IMR-90 (cell line): Measurements from ENCODE around the gene PRKCH. TPM values are rescaled to one million over a fixed set of nuclear protein-coding genes. Genes with fewer than 3 reads are reported as not detected.

Source experiments
- ATAC-seq: fragments of 200-7000 bp; cut with Tn5 transposase; 2 replicates; pipeline ENCODE4 v1.9.1; 2020; ENCODE audit warnings: low read depth, mild to moderate bottlenecking, moderate library complexity
- BruUV-seq: library from RNA; stranded (reverse); fragments of 400-500 nt; replicated peaks from 2 replicates; lab custom pipeline; 2021; lab: Mats Ljungman, UMichigan
- CTCF ChIA-PET: fragments of 300-600 bp; formaldehyde crosslinking; extraction: SDS; loops from one replicate; lab custom pipeline; 2021; ENCODE audit warnings: antibody characterized with exemption; lab: Yijun Ruan, JAX
- POLR2A ChIA-PET: fragments of 300-600 bp; sonication (Branson Sonifier 250); formaldehyde crosslinking; loops from one replicate; lab custom pipeline; 2022; ENCODE audit warnings: antibody characterized with exemption; ENCODE audit not compliant: unreplicated experiment; lab: Charles Lee
- DNase-seq: peaks from one replicate; pipeline ENCODE4 v3.0.0; 2013
- H2AFZ ChIP-seq: replicated peaks from 2 replicates; pipeline ENCODE3; 2013; ENCODE audit warnings: low read length, mild to moderate bottlenecking; ENCODE audit not compliant: poor library complexity
- H2AK5ac ChIP-seq: 2 replicates; pipeline ENCODE4 v1.6.1; 2013; ENCODE audit warnings: low read depth, low read length, inconsistent platforms
- H2AK9ac ChIP-seq: replicated peaks from 2 replicates; pipeline ENCODE3; 2013; ENCODE audit warnings: mild to moderate bottlenecking, low read depth, low read length, moderate library complexity; ENCODE audit not compliant: poor library complexity
- H2BK120ac ChIP-seq: 2 replicates; pipeline ENCODE4 v1.6.1; 2013; ENCODE audit warnings: low read depth, low read length, inconsistent platforms
- H2BK15ac ChIP-seq: 3 replicates; pipeline ENCODE4 v1.6.1; 2013; ENCODE audit warnings: low read depth, low read length, inconsistent platforms
- H2BK20ac ChIP-seq: 2 replicates; pipeline ENCODE4 v1.6.1; 2013; ENCODE audit warnings: low read depth, mild to moderate bottlenecking, inconsistent platforms, low read length, moderate library complexity
- H2BK5ac ChIP-seq: 2 replicates; pipeline ENCODE4 v1.6.1; 2013; ENCODE audit warnings: mild to moderate bottlenecking, low read depth, low read length, inconsistent platforms; ENCODE audit not compliant: poor library complexity, severe bottlenecking
- H3K14ac ChIP-seq: replicated peaks from 2 replicates; pipeline ENCODE4 v1.6.1; 2013; ENCODE audit warnings: low read depth, low read length, inconsistent platforms
- H3K18ac ChIP-seq: 2 replicates; pipeline ENCODE4 v1.6.1; 2013; ENCODE audit warnings: low read depth, low read length, control low read depth
- H3K23ac ChIP-seq: 2 replicates; pipeline ENCODE4 v1.6.1; 2013; ENCODE audit warnings: low read depth, low read length, inconsistent platforms
- H3K27ac ChIP-seq: 2 replicates; pipeline ENCODE4 v1.5.1; 2013; ENCODE audit warnings: mild to moderate bottlenecking, control low read depth, low read length; ENCODE audit not compliant: insufficient read depth
- H3K27me3 ChIP-seq: 2 replicates; pipeline ENCODE4 v1.6.1; 2013; ENCODE audit warnings: low read length; ENCODE audit not compliant: control insufficient read depth, insufficient read depth
- H3K36me3 ChIP-seq: 2 replicates; pipeline ENCODE4 v1.6.1; 2013; ENCODE audit warnings: low read length, mixed read lengths; ENCODE audit not compliant: control insufficient read depth, insufficient read depth
- H3K4ac ChIP-seq: 2 replicates; pipeline ENCODE4 v1.6.1; 2013; ENCODE audit warnings: low read depth, low read length, inconsistent platforms
- H3K4me1 ChIP-seq: 2 replicates; pipeline ENCODE4 v1.6.1; 2013; ENCODE audit warnings: low read length, mixed read lengths; ENCODE audit not compliant: control insufficient read depth, insufficient read depth
- H3K4me2 ChIP-seq: 2 replicates; pipeline ENCODE4 v1.6.1; 2013; ENCODE audit warnings: low read depth, mild to moderate bottlenecking, control low read depth, low read length, moderate library complexity
- H3K4me3 ChIP-seq: 2 replicates; pipeline ENCODE4 v1.5.1; 2013; ENCODE audit warnings: low read depth, mild to moderate bottlenecking, control low read depth, low read length, moderate library complexity; ENCODE audit not compliant: insufficient read depth
- H3K56ac ChIP-seq: 2 replicates; pipeline ENCODE4 v1.6.1; 2013; ENCODE audit warnings: low read length, inconsistent platforms; ENCODE audit not compliant: insufficient read depth; ENCODE audit errors: extremely low read depth
- H3K79me1 ChIP-seq, 2 experiments: 2 replicates each; pipeline ENCODE4 v1.6.1; 2013; ENCODE audit warnings: low read length in 2 of 2, inconsistent platforms in 1 of 2, low read depth in 1 of 2
- H3K9ac ChIP-seq: 2 replicates; pipeline ENCODE4 v1.6.1; 2013; ENCODE audit warnings: low read depth, low read length, control low read depth
- H3K9me1 ChIP-seq: 2 replicates; pipeline ENCODE4 v1.6.1; 2013; ENCODE audit warnings: low read length, inconsistent platforms; ENCODE audit not compliant: insufficient read depth
- H3K9me3 ChIP-seq: 2 replicates; pipeline ENCODE4 v1.6.1; 2013; ENCODE audit warnings: low read length; ENCODE audit not compliant: control insufficient read depth, insufficient read depth
- H4K20me1 ChIP-seq: 2 replicates; pipeline ENCODE4 v1.6.1; 2013; ENCODE audit warnings: low read length, inconsistent platforms; ENCODE audit not compliant: insufficient read depth
- H4K5ac ChIP-seq: 2 replicates; pipeline ENCODE4 v1.6.1; 2013; ENCODE audit warnings: mild to moderate bottlenecking, low read depth, low read length, control low read depth
- H4K8ac ChIP-seq, 2 experiments: 2 replicates each; pipeline ENCODE4 v1.6.1; 2013; ENCODE audit warnings: low read depth in 2 of 2, low read length in 2 of 2, control low read depth in 1 of 2, inconsistent platforms in 1 of 2
- H4K91ac ChIP-seq: 2 replicates; pipeline ENCODE4 v1.6.1; 2013; ENCODE audit warnings: low read depth, low read length, inconsistent platforms; ENCODE audit not compliant: insufficient read depth
- CHD1 ChIP-seq: IDR thresholded peaks from 2 replicates; pipeline ENCODE4 v1.6.1; 2012; ENCODE audit warnings: low read depth, low read length, improper control_type of control experiment
- ELK1 ChIP-seq: fragments of 150-350 bp; IDR thresholded peaks from 2 replicates; pipeline ENCODE4 v1.6.1; 2016; ENCODE audit warnings: low read depth, mild to moderate bottlenecking, low read length, moderate library complexity, borderline replicate concordance
- RFX5 ChIP-seq: IDR thresholded peaks from 2 replicates; pipeline ENCODE4 v1.8.0; 2012; ENCODE audit warnings: low read depth, mild to moderate bottlenecking, low read length, moderate library complexity
- WGBS, 2 experiments: methylation state at CpG; one replicate each; pipeline versions ENCODE4 v1.1.5 to v1.1.7; 2013; ENCODE audit warnings: missing lambda C conversion rate in 2 of 2; ENCODE audit not compliant: insufficient read length in 1 of 2; ENCODE audit errors: extremely low coverage in 2 of 2; 5-methylcytosine and 5-hydroxymethylcytosine counted together
- dilution Hi-C: fragments of 300-500 bp; cut with HindIII; formaldehyde crosslinking; loops from one replicate; pipeline ENCODE4 v1.14.3; 2018; ENCODE audit warnings: low sequenced_read_pairs; ENCODE audit not compliant: unreplicated experiment
- in situ Hi-C: fragments of 300-500 bp; cut with MboI; formaldehyde crosslinking; loops from 3 replicates; pipeline ENCODE4 v1.14.3; 2019; ENCODE audit warnings: low sequenced_read_pairs, inconsistent platforms, mixed read lengths
- intact Hi-C: fragments of 100-400 bp; cut with micrococcal nuclease; formaldehyde crosslinking; loops from 2 replicates; pipeline ENCODE4 v1.10.0; 2022
- polyA plus RNA-seq, 3 experiments: library from polyadenylated mRNA; depleted of rRNA; stranded (reverse); fragments of >200 nt; gene quantifications; 2 replicates each; pipeline ENCODE4 v1.2.3, GENCODE V29; 2012; ENCODE audit warnings: low replicate concordance in 1 of 3
- total RNA-seq: library from RNA; depleted of rRNA; stranded (reverse); fragments of >200 nt; gene quantifications from 2 replicates; pipeline ENCODE4 v1.2.3, GENCODE V29; 2012

Gene PRKCH
- total and polyA plus RNA-seq, 2 of the 4 experiments (the other 2 are of a cell fraction), result 1.6 to 2.3 TPM

GRCh38 chr14:61398221-61398620 is 76.8 kb downstream of the PRKCH start:
- ChIA-PET CTCF (no interaction called here), POLR2A (no interaction called here)
- ATAC-seq, result no peak
- no TSS peak for BruUV-seq
- H2BK120ac ChIP-seq, result no peak overlapping the region
- no peak for DNase-seq
- H3K9ac ChIP-seq, result no peak overlapping the region
- dilution Hi-C loops (no loop called here), in situ Hi-C loops (no loop called here), intact Hi-C loops (no loop called here)
- no peak overlapping the region for H3K14ac ChIP-seq
- H3K18ac ChIP-seq, result no peak overlapping the region
- no peaks in the 10 kb centered on the region for H3K9me1 ChIP-seq
- no peaks in the 10 kb centered on the region for H3K4me1 ChIP-seq
- H3K4ac ChIP-seq, result no peak overlapping the region
- TF ChIP-seq CHD1 (no peak), RFX5 (no peak), ELK1 (no peak)
- H3K23ac ChIP-seq, result no peak overlapping the region
- no peaks in the 10 kb centered on the region for H3K9me3 ChIP-seq
- no peaks in the 10 kb centered on the region for H3K79me1 ChIP-seq
- H4K5ac ChIP-seq, result no peak overlapping the region
- no peak overlapping the region for H3K4me3 ChIP-seq
- WGBS, 2 experiments, result no CpG with 5 or more reads among the region's 2 CpGs
- H2BK5ac ChIP-seq, result no peak overlapping the region
- H2BK15ac ChIP-seq, result no peak overlapping the region
- no peak overlapping the region for H4K8ac ChIP-seq
- H2BK20ac ChIP-seq, result no peak overlapping the region
- no peaks in the 10 kb centered on the region for H3K36me3 ChIP-seq
- no peak overlapping the region for H3K56ac ChIP-seq
- no peaks in the 10 kb centered on the region for H4K20me1 ChIP-seq
- H2AK9ac ChIP-seq, result no peak overlapping the region
- H3K27me3 ChIP-seq, result peaks cover 17% of the 10 kb centered on the region
- H2AFZ ChIP-seq, result no peak overlapping the region
- H3K27ac ChIP-seq, result no peak overlapping the region
- H3K4me2 ChIP-seq, result no peak overlapping the region
- H2AK5ac ChIP-seq, result no peak overlapping the region
- no peak overlapping the region for H4K91ac ChIP-seq
